ENCODE data around the gene SYNE3. TPM values are rescaled to one million over a fixed set of nuclear protein-coding genes. Genes with fewer than 3 reads are reported as not detected.

The SYNE3 gene
- total and polyA plus RNA-seq, 2 of the 8 experiments (the other 6 are each of a cell fraction or from before 2014, with no cell fraction given), result under 0.01 TPM; not detected in 1

DNA sequence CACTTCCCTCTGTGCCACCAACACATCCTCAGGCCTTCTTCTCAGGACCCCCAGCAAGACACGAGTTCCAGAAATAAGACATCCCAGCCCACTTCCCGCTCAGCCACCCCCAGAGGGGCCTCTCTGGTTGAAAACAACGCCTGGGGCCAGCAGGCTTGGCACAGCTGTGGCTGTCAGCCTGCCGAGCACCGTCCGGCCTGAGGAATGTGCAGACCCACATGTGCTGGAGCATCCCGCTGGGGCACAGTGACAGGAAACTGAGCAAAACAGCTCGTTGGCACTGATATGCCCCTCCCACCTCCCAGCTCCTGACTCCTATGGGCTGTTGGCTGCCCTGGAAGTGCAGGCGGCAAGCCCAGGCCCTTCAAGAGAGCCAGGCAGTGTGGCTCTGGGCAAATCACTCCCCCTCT lies 1.4 kb downstream of the SYNE3 start:
- ChIA-PET POLR2A (ENCODE audit: partially characterized antibody) (interaction anchor here (1.4 kb wide), 1 partner anchor 19 kb away, joined by 5 read pairs; the partner anchor contains the start of gene GLRX5), CTCF (ENCODE audit: partially characterized antibody) (interaction anchor here (0.6 to 6.4 kb wide), 12 partner anchors 9 to 674 kb away, joined by 3 to 32 read pairs (median 3); partner anchors contain the start of gene GLRX5)
- no peak for DNase-seq (ENCODE audit: low read depth in 1 of 2, low spot score in 2 of 2)
- Histone ChIP-seq H2BK12ac (ENCODE audit: low read depth, low read length) (no peak overlapping the region), H3K56ac (replicated peaks; ENCODE audit: insufficient read length, low read depth, low read length) (no peak overlapping the region), H2BK120ac (replicated peaks; ENCODE audit: low read depth, low read length) (no peak overlapping the region), H3K79me2 (ENCODE audit: control insufficient read depth in 1 of 2, insufficient read depth in 2 of 2, low read length in 2 of 2) (no peaks in the 10 kb centered on the region), H2BK5ac (ENCODE audit: low read depth, low read length) (no peak overlapping the region), H4K8ac (ENCODE audit: extremely low read depth, insufficient read depth, low read length) (no peak overlapping the region), H3K79me1 (ENCODE audit: low read depth, low read length) (no peaks in the 10 kb centered on the region), H3K9me3 (ENCODE audit: insufficient read depth in 2 of 2, low read depth in 1 of 2, low read length in 1 of 2) (no peaks in the 10 kb centered on the region), H3K27ac (ENCODE audit: low read depth, low read length) (no peak overlapping the region), H3K4me1 (replicated peaks in 1 of 4; ENCODE audit: control insufficient read depth in 3 of 4, insufficient read depth in 4 of 4, low read length in 3 of 4) (peaks cover 0 to 22% (median 8%) of the 10 kb centered on the region in 4 experiments; a peak in 5 of 7 replicates), H2AK5ac (ENCODE audit: low read depth, low read length) (no peak overlapping the region), H3K23ac (ENCODE audit: insufficient read length) (no peak overlapping the region), H3K18ac (ENCODE audit: extremely low read depth, low read length) (no peak overlapping the region), H3K36me3 (ENCODE audit: control insufficient read depth in 2 of 4, insufficient read depth in 4 of 4, low read length in 3 of 4) (no peaks in the 10 kb centered on the region), H3K27me3 (replicated peaks in 1 of 4; ENCODE audit: control insufficient read depth in 3 of 4, extremely low read depth in 1 of 4, insufficient read depth in 3 of 4, low read length in 3 of 4) (peaks cover 4 to 33% (median 27%) of the 10 kb centered on the region in 4 experiments), H3K9ac (replicated peaks in 1 of 4; ENCODE audit: extremely low read depth in 1 of 4, low read depth in 3 of 4, low read length in 3 of 4) (no peak overlapping the region), H4K5ac (ENCODE audit: insufficient read length, low read depth, low read length) (no peak overlapping the region), H3K4ac (replicated peaks; ENCODE audit: insufficient read length, low read depth, low read length) (no peak overlapping the region), H2BK20ac (ENCODE audit: low read length) (no peak overlapping the region), H2BK15ac (ENCODE audit: low read length) (no peak overlapping the region), H3K4me2 (ENCODE audit: insufficient read depth in 1 of 2, low read depth in 2 of 2, low read length in 2 of 2) (peak overlapping the region in 1 of 2 experiments; percentile 69; a peak in 2 of 4 replicates), H3K4me3 (ENCODE audit: extremely low read depth in 1 of 4, insufficient read depth in 2 of 4, low read depth in 3 of 4, low read length in 4 of 4) (no peak overlapping the region), H2AFZ (ENCODE audit: low read length) (no peak overlapping the region), H4K91ac (replicated peaks; ENCODE audit: insufficient read length, low read length) (no peak overlapping the region), H4K20me1 (replicated peaks in 1 of 2; ENCODE audit: control insufficient read depth in 1 of 2, insufficient read depth in 2 of 2, low read length in 2 of 2) (peaks cover 0 to 4% of the 10 kb centered on the region in 2 experiments), H3K14ac (ENCODE audit: insufficient read length) (no peak overlapping the region), H3K23me2 (ENCODE audit: low read depth, low read length) (peaks cover 12% of the 10 kb centered on the region)
- TF ChIP-seq TCF12 (IDR thresholded peaks at IDR 0.05; ENCODE audit: low read depth, low read length) (no peak), TEAD4 (IDR thresholded peaks at IDR 0.05; ENCODE audit: low read depth, low read length) (0 out of 2 replicates have a peak, but pooled peaks have one; percentile 5), CHD2 (IDR thresholded peaks at IDR 0.05; ENCODE audit: low read length) (no peak), MAFK (IDR thresholded peaks at IDR 0.05; ENCODE audit: low read depth, low read length) (no peak), RNF2 (IDR thresholded peaks at IDR 0.05; ENCODE audit: borderline replicate concordance, low read depth, low read length, missing control alignments, poor library complexity, severe bottlenecking) (no peak), SIN3A (conservative IDR thresholded peaks at IDR 0.05 in 1 of 2, IDR thresholded peaks at IDR 0.05 in 1 of 2; ENCODE audit: low read depth in 1 of 2, low read length in 2 of 2) (peak; percentile 65 to 88; a peak in 2 of 4 replicates), CEBPB (IDR thresholded peaks at IDR 0.05; ENCODE audit: low read depth, low read length) (no peak), RXRA (IDR thresholded peaks at IDR 0.05; ENCODE audit: insufficient read depth, low read depth, low read length) (no peak), TAF7 (optimal IDR thresholded peaks at IDR 0.05; ENCODE audit: borderline replicate concordance, low read depth, low read length) (no peak), ASH2L (IDR thresholded peaks at IDR 0.05; ENCODE audit: low read length) (no peak)
- TF ChIP-seq, protein P1, sequence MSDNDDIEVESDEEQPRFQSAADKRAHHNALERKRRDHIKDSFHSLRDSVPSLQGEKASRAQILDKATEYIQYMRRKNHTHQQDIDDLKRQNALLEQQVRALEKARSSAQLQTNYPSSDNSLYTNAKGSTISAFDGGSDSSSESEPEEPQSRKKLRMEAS (IDR thresholded peaks at IDR 0.05), result peak; percentile 56; the same call in 1 of the 2 replicates
- WGBS, 2 experiments (ENCODE audit: extremely low coverage in 1 of 2, insufficient coverage in 1 of 2, insufficient read length in 1 of 2, insufficient replicate concordance in 2 of 2, low coverage in 1 of 2, low lambda C conversion rate in 2 of 2, missing lambda C conversion rate in 1 of 2), result 68% methylated on average over 9 of the region's 9 CpGs; no CpG with 5 or more reads in 1 of the 2 experiments
- FAIRE-seq, result no peak

All from H1 (cell line).